Measurements from ENCODE around the gene TPP1. TPM values are rescaled to one million over a fixed set of nuclear protein-coding genes. Genes with fewer than 3 reads are reported as not detected.

Gene TPP1
- total and polyA plus RNA-seq, 4 donors: 31.1 to 81.2 (median 56.7) TPM

- H3K27ac ChIP-seq (ENCODE audit: low read depth, low read length): no peak overlapping the region
- 95% methylated on average over 7 of the region's 9 CpGs for WGBS (ENCODE audit: insufficient coverage)
- peaks cover 37% of the 10 kb centered on the region for H3K4me1 ChIP-seq (ENCODE audit: control insufficient read depth, insufficient read depth, low read length)
- H3K36me3 ChIP-seq (ENCODE audit: control insufficient read depth, insufficient read depth, low read length): peaks cover 41% of the 10 kb centered on the region
- no peak for DNase-seq (ENCODE audit: low read depth in 4 of 6, low spot score in 6 of 6)
- H3K4me3 ChIP-seq (ENCODE audit: low read depth, low read length): no peak overlapping the region
- H3K27me3 ChIP-seq (ENCODE audit: control insufficient read depth, insufficient read depth, low read length): no peaks in the 10 kb centered on the region
- no peaks in the 10 kb centered on the region for H3K9me3 ChIP-seq (ENCODE audit: control insufficient read depth, insufficient read depth, low read length)
These were observed 11.2 kb downstream of the TPP1 start for GRCh38 chr11:6608011-6608410.

GRCh38 chr11:6607190-6607795 lies 11.9 kb downstream of the TPP1 start:
- peak overlapping the region; percentile 1 for H3K4me3 ChIP-seq (ENCODE audit: low read depth, low read length)
- H3K27me3 ChIP-seq (ENCODE audit: control insufficient read depth, insufficient read depth, low read length): no peaks in the 10 kb centered on the region
- H3K27ac ChIP-seq (ENCODE audit: low read depth, low read length): peak overlapping the region; percentile 82
- DNase-seq (ENCODE audit: low read depth in 4 of 6, low spot score in 6 of 6): no peak
- H3K36me3 ChIP-seq (ENCODE audit: control insufficient read depth, insufficient read depth, low read length): peaks cover 41% of the 10 kb centered on the region
- no peaks in the 10 kb centered on the region for H3K9me3 ChIP-seq (ENCODE audit: control insufficient read depth, insufficient read depth, low read length)
- H3K4me1 ChIP-seq (ENCODE audit: control insufficient read depth, insufficient read depth, low read length): peaks cover 35% of the 10 kb centered on the region

DNA sequence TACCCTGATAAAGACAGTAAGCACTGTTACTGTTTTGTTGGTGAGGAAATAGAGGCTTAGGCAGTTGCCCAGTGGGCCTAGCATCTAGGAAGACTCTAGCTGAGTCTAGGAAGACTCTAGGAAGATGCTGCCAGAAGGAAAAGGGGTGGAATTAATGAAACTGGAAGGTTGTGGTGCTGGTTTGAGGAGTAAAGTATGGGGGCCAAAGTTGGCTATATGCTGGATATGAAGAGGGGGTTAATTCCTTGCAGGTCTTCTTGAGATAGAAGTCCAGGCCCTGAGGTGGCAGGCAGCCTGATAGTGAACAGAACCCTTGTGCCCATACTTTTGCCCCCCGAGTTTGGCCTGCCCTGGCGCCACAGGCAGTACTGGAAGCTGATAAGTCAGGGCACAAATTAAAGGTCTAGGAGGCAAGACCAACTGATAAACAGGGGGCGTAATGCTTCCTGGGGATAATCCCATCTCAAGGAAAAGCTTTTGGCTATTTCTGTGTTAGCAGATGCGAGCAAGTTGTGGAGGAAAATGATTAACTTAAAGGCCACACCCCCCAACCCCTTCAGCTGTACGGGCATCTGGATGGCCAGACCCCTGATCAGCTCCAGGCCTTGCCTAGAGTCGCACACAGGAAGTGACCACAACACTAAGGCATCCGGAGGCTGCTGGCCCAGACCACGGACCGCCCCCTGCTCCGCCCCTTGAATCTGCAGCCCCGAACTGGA lies 12.6 kb downstream of the TPP1 start:
- peaks cover 39% of the 10 kb centered on the region for H3K4me1 ChIP-seq (ENCODE audit: control insufficient read depth, insufficient read depth, low read length)
- H3K4me3 ChIP-seq (ENCODE audit: low read depth, low read length): peak overlapping the region; percentile 1
- no peaks in the 10 kb centered on the region for H3K9me3 ChIP-seq (ENCODE audit: control insufficient read depth, insufficient read depth, low read length)
- WGBS (ENCODE audit: insufficient coverage): 30% methylated on average over 5 of the region's 11 CpGs
- H3K27me3 ChIP-seq (ENCODE audit: control insufficient read depth, insufficient read depth, low read length): no peaks in the 10 kb centered on the region
- peaks cover 44% of the 10 kb centered on the region for H3K36me3 ChIP-seq (ENCODE audit: control insufficient read depth, insufficient read depth, low read length)
- H3K27ac ChIP-seq (ENCODE audit: low read depth, low read length): peak overlapping the region; percentile 82
- DNase-seq (ENCODE audit: low read depth in 4 of 6, low spot score in 6 of 6): peak in 2 of 6 donors; percentile 61 to 85

- H3K27ac ChIP-seq (ENCODE audit: low read depth, low read length): peak overlapping the region; percentile 98
- 33% methylated on average over 3 of the region's 3 CpGs for WGBS (ENCODE audit: insufficient coverage)
- peaks cover 26% of the 10 kb centered on the region for H3K4me1 ChIP-seq (ENCODE audit: control insufficient read depth, insufficient read depth, low read length)
- H3K4me3 ChIP-seq (ENCODE audit: low read depth, low read length): peak overlapping the region; percentile 90
- DNase-seq (ENCODE audit: low read depth in 4 of 6, low spot score in 6 of 6): no peak
- peaks cover 43% of the 10 kb centered on the region for H3K36me3 ChIP-seq (ENCODE audit: control insufficient read depth, insufficient read depth, low read length)
- H3K27me3 ChIP-seq (ENCODE audit: control insufficient read depth, insufficient read depth, low read length): no peaks in the 10 kb centered on the region
- no peaks in the 10 kb centered on the region for H3K9me3 ChIP-seq (ENCODE audit: control insufficient read depth, insufficient read depth, low read length)
These were observed 14.4 kb downstream of the TPP1 start for GRCh38 chr11:6604790-6605189.

- Histone ChIP-seq H3K36me3 (ENCODE audit: control insufficient read depth, insufficient read depth, low read length) (peaks cover 42% of the 10 kb centered on the region), H3K27me3 (ENCODE audit: control insufficient read depth, insufficient read depth, low read length) (no peaks in the 10 kb centered on the region), H3K27ac (ENCODE audit: low read depth, low read length) (peak overlapping the region; percentile 98), H3K4me1 (ENCODE audit: control insufficient read depth, insufficient read depth, low read length) (peaks cover 26% of the 10 kb centered on the region), H3K4me3 (ENCODE audit: low read depth, low read length) (peak overlapping the region; percentile 90), H3K9me3 (ENCODE audit: control insufficient read depth, insufficient read depth, low read length) (no peaks in the 10 kb centered on the region)
- DNase-seq (ENCODE audit: low read depth in 4 of 6, low spot score in 6 of 6): peak in 2 of 6 donors; percentile 79 to 84
- 0% methylated on average over 18 of the region's 20 CpGs for WGBS (ENCODE audit: insufficient coverage)
These were observed 15.1 kb downstream of the TPP1 start for GRCh38 chr11:6604081-6604626.

- peaks cover 26% of the 10 kb centered on the region for H3K4me1 ChIP-seq (ENCODE audit: control insufficient read depth, insufficient read depth, low read length)
- no peaks in the 10 kb centered on the region for H3K9me3 ChIP-seq (ENCODE audit: control insufficient read depth, insufficient read depth, low read length)
- peak within 1 kb of the TSS; percentile 98 for H3K27ac ChIP-seq (ENCODE audit: low read depth, low read length)
- H3K4me3 ChIP-seq (ENCODE audit: low read depth, low read length): peak within 1 kb of the TSS; percentile 90
- H3K27me3 ChIP-seq (ENCODE audit: control insufficient read depth, insufficient read depth, low read length): no peaks in the 10 kb centered on the region
- peaks cover 42% of the 10 kb centered on the region for H3K36me3 ChIP-seq (ENCODE audit: control insufficient read depth, insufficient read depth, low read length)
- under 1% methylated on average over 72 of the region's 72 CpGs for WGBS (ENCODE audit: insufficient coverage)
- peak in 5 of 6 donors; percentile 68 to 96 (median 86) for DNase-seq (ENCODE audit: low read depth in 4 of 6, low spot score in 6 of 6)
These were observed 15.7 kb downstream of the TPP1 start, which contains the start of the genes ILK and RRP8 for GRCh38 chr11:6603287-6604080. TSS of gene ILK (plus strand) at chr11:6603774. CDS start at chr11:6604272, 498 bp downstream. TSS of gene RRP8 (minus strand) at chr11:6603616. CDS start at chr11:6603502, 114 bp downstream.

DNA sequence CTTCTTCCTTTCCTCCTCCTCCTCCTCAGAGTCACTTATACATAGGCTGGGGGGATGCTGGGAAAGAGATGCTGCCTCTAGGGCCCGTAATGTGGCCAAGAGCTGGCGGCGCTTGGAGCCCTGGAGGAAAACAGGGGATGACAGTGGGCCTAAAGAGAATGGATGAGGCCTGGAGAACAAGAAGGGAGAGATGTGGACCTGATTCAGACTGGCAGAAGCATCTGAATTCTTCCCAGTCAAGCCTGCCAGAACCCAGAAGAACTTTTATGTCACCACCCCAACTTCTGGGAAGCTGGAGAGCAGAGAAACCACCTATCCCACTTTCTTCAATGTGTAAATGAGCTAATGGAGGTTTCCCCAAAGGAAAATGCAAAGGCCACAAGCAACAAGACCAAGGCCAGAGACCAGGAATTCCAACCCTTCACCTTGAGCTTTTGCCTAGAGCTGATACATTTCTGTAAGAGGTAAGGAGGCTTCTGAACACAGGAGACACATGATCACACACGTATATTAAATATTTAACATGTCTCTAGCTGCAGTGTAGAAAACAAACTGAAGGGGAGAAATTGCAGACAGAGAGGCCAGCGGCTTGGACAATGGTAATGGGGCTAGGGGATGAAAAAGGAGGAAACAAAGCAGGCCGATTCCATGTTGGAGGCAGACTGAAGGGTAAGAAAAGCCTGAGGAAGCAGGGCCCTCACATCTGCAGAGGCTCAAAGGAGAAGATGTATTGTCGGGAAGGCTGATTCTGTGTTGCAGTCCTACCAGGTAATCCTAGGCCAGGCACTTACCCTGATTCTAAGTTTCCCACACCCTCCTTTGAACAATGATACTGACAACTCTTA lies 16.9 kb downstream of the TPP1 start:
- peak overlapping the region; percentile 90 for H3K4me3 ChIP-seq (ENCODE audit: low read depth, low read length)
- no peaks in the 10 kb centered on the region for H3K9me3 ChIP-seq (ENCODE audit: control insufficient read depth, insufficient read depth, low read length)
- peaks cover 31% of the 10 kb centered on the region for H3K4me1 ChIP-seq (ENCODE audit: control insufficient read depth, insufficient read depth, low read length)
- WGBS (ENCODE audit: insufficient coverage): 21% methylated on average over 2 of the region's 7 CpGs
- H3K27ac ChIP-seq (ENCODE audit: low read depth, low read length): no peak overlapping the region
- H3K36me3 ChIP-seq (ENCODE audit: control insufficient read depth, insufficient read depth, low read length): peaks cover 38% of the 10 kb centered on the region
- H3K27me3 ChIP-seq (ENCODE audit: control insufficient read depth, insufficient read depth, low read length): no peaks in the 10 kb centered on the region
- DNase-seq (ENCODE audit: low read depth in 4 of 6, low spot score in 6 of 6): no peak

GRCh38 chr11:6601041-6601461 lies 18.2 kb downstream of the TPP1 start:
- no peak for DNase-seq (ENCODE audit: low read depth in 4 of 6, low spot score in 6 of 6)
- Histone ChIP-seq H3K4me1 (ENCODE audit: control insufficient read depth, insufficient read depth, low read length) (peaks cover 23% of the 10 kb centered on the region), H3K9me3 (ENCODE audit: control insufficient read depth, insufficient read depth, low read length) (no peaks in the 10 kb centered on the region), H3K27me3 (ENCODE audit: control insufficient read depth, insufficient read depth, low read length) (no peaks in the 10 kb centered on the region), H3K36me3 (ENCODE audit: control insufficient read depth, insufficient read depth, low read length) (peaks cover 38% of the 10 kb centered on the region), H3K4me3 (ENCODE audit: low read depth, low read length) (no peak overlapping the region), H3K27ac (ENCODE audit: low read depth, low read length) (no peak overlapping the region)
- over 99% methylated on average over 13 of the region's 13 CpGs for WGBS (ENCODE audit: insufficient coverage)

All from spinal cord (tissue), 10 donors.